Measurements from ENCODE around the gene WASHC1. TPM values are rescaled to one million over a fixed set of nuclear protein-coding genes. Genes with fewer than 3 reads are reported as not detected.
"Not testable (repeated sequence)": the region's sequence is repeated elsewhere in the genome, so short reads cannot be mapped to it uniquely, and the experiment has no call there.

The WASHC1 gene, protein sequence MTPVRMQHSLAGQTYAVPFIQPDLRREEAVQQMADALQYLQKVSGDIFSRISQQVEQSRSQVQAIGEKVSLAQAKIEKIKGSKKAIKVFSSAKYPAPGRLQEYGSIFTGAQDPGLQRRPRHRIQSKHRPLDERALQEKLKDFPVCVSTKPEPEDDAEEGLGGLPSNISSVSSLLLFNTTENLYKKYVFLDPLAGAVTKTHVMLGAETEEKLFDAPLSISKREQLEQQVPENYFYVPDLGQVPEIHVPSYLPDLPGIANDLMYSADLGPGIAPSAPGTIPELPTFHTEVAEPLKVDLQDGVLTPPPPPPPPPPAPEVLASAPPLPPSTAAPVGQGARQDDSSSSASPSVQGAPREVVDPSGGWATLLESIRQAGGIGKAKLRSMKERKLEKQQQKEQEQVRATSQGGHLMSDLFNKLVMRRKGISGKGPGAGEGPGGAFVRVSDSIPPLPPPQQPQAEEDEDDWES
- 4.3 and 8.4 TPM in 2 replicates for total RNA-seq (ENCODE audit: low replicate concordance)

GRCh38 chr9:29356-29755, at the start of gene WASHC1:
Gene WASHC1, minus strand, starts transcription at chr9:29456. Its CDS starts 4,457 bp downstream, at chr9:24999.
- not testable (repeated sequence) for H4K20me1 ChIP-seq (ENCODE audit: low read depth); H3K27me3 Mint-ChIP-seq (ENCODE audit: insufficient read depth, low read depth); H3K4me1 ChIP-seq; H3K36me3 Mint-ChIP-seq; H3K9ac ChIP-seq; H3K27ac ChIP-seq; H3K27me3 ChIP-seq; H3K4me1 Mint-ChIP-seq; H3K9me3 ChIP-seq (ENCODE audit: low read depth); H3K4me3 Mint-ChIP-seq; DNase-seq (ENCODE audit: low spot score); H3K27ac Mint-ChIP-seq; H3F3A ChIP-seq (ENCODE audit: low read depth); H3K36me3 ChIP-seq; H3K79me2 ChIP-seq (ENCODE audit: low read depth); H3K9me3 Mint-ChIP-seq; H2AFZ ChIP-seq (replicated peaks)
- H3K4me2 ChIP-seq: peak within 1 kb of the TSS; percentile 45
- peak within 1 kb of the TSS; percentile 44 for H3K4me3 ChIP-seq

DNA sequence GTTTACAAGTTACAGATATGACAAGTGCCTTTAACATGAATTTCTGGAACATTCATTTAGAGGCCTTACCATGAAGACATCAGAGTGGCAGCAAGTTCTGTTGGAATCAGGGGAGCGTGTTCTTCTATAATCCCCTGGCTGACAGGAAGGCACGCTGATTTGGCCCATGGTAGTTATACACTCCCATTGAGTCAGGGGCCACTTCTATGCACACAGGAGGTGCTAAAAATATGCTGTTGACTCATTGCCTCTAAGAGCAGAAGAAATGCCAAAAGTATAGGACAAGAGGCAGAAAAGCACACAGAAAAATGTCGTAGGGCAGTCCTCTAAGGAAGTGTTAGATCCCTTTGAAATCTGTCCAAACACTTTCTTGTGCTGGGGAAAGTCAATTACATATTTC, 49.1 kb upstream of the WASHC1 start:
- H3K4me1 ChIP-seq; H3K9me3 ChIP-seq (ENCODE audit: low read depth); H3K27me3 Mint-ChIP-seq (ENCODE audit: insufficient read depth, low read depth); DNase-seq (ENCODE audit: low spot score); H3K9ac ChIP-seq; H3K4me1 Mint-ChIP-seq; H3K4me2 ChIP-seq; H2AFZ ChIP-seq (replicated peaks); H3K36me3 ChIP-seq; H3K4me3 ChIP-seq; H4K20me1 ChIP-seq (ENCODE audit: low read depth); H3K36me3 Mint-ChIP-seq; H3K79me2 ChIP-seq (ENCODE audit: low read depth); H3K27ac ChIP-seq; H3F3A ChIP-seq (ENCODE audit: low read depth); H3K27ac Mint-ChIP-seq; H3K9me3 Mint-ChIP-seq; H3K4me3 Mint-ChIP-seq: not testable (repeated sequence)
- H3K27me3 ChIP-seq: peaks cover 67% of the 10 kb centered on the region

- H3K4me2 ChIP-seq; H3F3A ChIP-seq (ENCODE audit: low read depth); H4K20me1 ChIP-seq (ENCODE audit: low read depth); H3K9ac ChIP-seq; H3K4me1 ChIP-seq; H3K4me3 Mint-ChIP-seq; H3K27ac Mint-ChIP-seq; H3K36me3 ChIP-seq; H3K79me2 ChIP-seq (ENCODE audit: low read depth); H2AFZ ChIP-seq (replicated peaks); H3K9me3 ChIP-seq (ENCODE audit: low read depth); DNase-seq (ENCODE audit: low spot score); H3K27ac ChIP-seq; H3K9me3 Mint-ChIP-seq; H3K36me3 Mint-ChIP-seq; H3K4me1 Mint-ChIP-seq; H3K4me3 ChIP-seq: not testable (repeated sequence)
- peaks cover 80% of the 10 kb centered on the region for H3K27me3 ChIP-seq
- peaks cover 11% of the 10 kb centered on the region for H3K27me3 Mint-ChIP-seq (ENCODE audit: insufficient read depth, low read depth)
Observed at GRCh38 chr9:76389-76788, 47.1 kb upstream of the WASHC1 start.

- H3F3A ChIP-seq (ENCODE audit: low read depth); H3K9me3 ChIP-seq (ENCODE audit: low read depth); DNase-seq (ENCODE audit: low spot score); H3K9me3 Mint-ChIP-seq; H3K9ac ChIP-seq; H3K36me3 ChIP-seq; H4K20me1 ChIP-seq (ENCODE audit: low read depth); H3K79me2 ChIP-seq (ENCODE audit: low read depth); H3K4me1 Mint-ChIP-seq; H3K27ac ChIP-seq; H3K4me1 ChIP-seq; H3K27ac Mint-ChIP-seq; H3K36me3 Mint-ChIP-seq: not testable (repeated sequence)
- Mint-ChIP-seq H3K27me3 (ENCODE audit: insufficient read depth, low read depth) (peaks cover 11% of the 10 kb centered on the region), H3K4me3 (peak overlapping the region; percentile 78)
- Histone ChIP-seq H3K27me3 (peaks cover 68% of the 10 kb centered on the region), H3K4me2 (peak overlapping the region; percentile 82), H2AFZ (replicated peaks) (peak overlapping the region; percentile 87), H3K4me3 (peak overlapping the region; percentile 49)
- peak; percentile 44 for TF ChIP-seq EZH2phosphoT487 (IDR thresholded peaks at IDR 0.05)
Observed at GRCh38 chr9:73900-74525, 44.8 kb upstream of the WASHC1 start.

DNA sequence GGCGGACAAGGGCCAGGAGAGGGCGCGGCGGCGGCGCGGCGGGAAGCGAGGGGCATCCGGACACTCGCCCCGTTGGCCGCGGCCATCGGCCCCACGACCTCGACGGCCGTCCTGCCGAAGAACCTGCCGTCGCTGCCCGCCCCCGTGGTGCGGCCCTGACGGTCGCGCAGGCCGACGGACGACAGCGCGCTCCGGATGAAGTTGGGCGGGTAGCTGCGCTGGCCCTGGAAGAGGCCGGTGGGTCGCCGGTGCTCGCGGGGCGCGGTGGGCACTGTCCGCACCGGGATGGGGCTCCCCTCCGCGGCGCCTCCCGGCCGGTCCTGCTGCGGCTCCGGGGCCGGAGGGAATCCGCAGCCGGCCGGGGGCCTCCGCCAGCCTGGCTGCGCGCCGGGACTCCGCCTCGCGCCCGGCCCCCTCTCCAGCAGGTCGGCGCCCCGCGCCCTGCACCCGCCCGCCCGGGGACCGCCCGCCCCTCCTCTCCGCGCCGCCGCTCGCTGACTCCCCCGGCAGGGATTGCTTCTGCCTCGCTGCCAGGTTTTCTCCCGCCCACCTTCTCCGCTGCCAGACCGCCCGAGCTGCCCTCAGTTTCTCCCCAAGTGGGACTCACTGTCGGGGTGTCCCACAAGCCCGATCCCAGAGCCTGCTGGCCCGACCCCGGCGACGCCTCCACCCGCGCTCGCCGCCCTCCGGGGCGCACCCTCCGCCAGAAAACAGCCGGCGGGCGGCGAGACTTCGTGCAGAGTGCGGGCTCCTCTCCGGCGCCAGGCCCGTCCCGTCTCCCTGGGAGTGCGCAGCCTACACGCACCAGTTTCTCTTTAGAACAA, 44.0 kb upstream of the WASHC1 start:
- peak; percentile 44 for DNase-seq (ENCODE audit: low spot score)
- Mint-ChIP-seq H3K4me3 (peak overlapping the region; percentile 78), H3K27me3 (ENCODE audit: insufficient read depth, low read depth) (peaks cover 11% of the 10 kb centered on the region)
- peak; percentile 80 for TF ChIP-seq EZH2 (IDR thresholded peaks at IDR 0.05)
- peak; percentile 17 for TF ChIP-seq EZH2phosphoT487 (IDR thresholded peaks at IDR 0.05)
- not testable (repeated sequence) for H3K36me3 Mint-ChIP-seq; H3K9me3 ChIP-seq (ENCODE audit: low read depth); H3K9me3 Mint-ChIP-seq; H3K27ac ChIP-seq; H3K4me1 ChIP-seq; H3K4me1 Mint-ChIP-seq; H4K20me1 ChIP-seq (ENCODE audit: low read depth); H3K9ac ChIP-seq; H3K27ac Mint-ChIP-seq; H3F3A ChIP-seq (ENCODE audit: low read depth); H3K36me3 ChIP-seq; H3K79me2 ChIP-seq (ENCODE audit: low read depth)
- Histone ChIP-seq H3K4me2 (peak overlapping the region; percentile 82), H3K27me3 (peaks cover 63% of the 10 kb centered on the region), H2AFZ (replicated peaks) (peak overlapping the region; percentile 87), H3K4me3 (peak overlapping the region; percentile 49)

- peak; percentile 55 for DNase-seq (ENCODE audit: low spot score)
- peak overlapping the region; percentile 9 for H3K4me2 ChIP-seq
- H3K4me1 Mint-ChIP-seq: not testable (repeated sequence)
Observed at GRCh38 chr9:63031-63629, 33.9 kb upstream of the WASHC1 start.

DNA sequence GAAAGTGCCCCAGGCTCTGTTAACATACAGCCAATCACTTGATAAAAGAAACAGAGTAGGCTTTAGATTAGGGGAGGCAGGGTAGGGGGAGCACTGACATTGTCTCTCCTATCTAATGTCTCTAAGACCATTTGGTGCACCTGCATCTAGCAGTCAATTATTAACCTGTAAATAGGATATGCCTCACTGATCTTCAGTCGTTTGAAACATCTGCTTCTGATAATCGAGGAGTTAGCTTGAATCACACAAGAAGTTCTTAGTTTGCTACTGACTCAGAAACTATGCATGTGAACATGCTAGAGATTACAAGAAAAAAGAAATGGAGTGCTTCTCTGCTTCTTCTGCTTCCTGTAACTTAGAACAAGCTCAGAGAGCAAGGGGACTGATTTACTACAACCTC, 23.4 kb upstream of the WASHC1 start:
- not testable (repeated sequence) for H3F3A ChIP-seq (ENCODE audit: low read depth); H3K4me1 Mint-ChIP-seq; H3K79me2 ChIP-seq (ENCODE audit: low read depth); H3K9me3 Mint-ChIP-seq; H3K4me3 Mint-ChIP-seq; H3K9me3 ChIP-seq (ENCODE audit: low read depth); H3K27ac Mint-ChIP-seq; H3K27me3 Mint-ChIP-seq (ENCODE audit: insufficient read depth, low read depth); H3K4me2 ChIP-seq; H4K20me1 ChIP-seq (ENCODE audit: low read depth); H3K36me3 Mint-ChIP-seq; H3K4me3 ChIP-seq; H3K36me3 ChIP-seq; H3K4me1 ChIP-seq; DNase-seq (ENCODE audit: low spot score); H3K27me3 ChIP-seq; H3K9ac ChIP-seq; H3K27ac ChIP-seq; H2AFZ ChIP-seq (replicated peaks)

More at GRCh38 chr9:63031-63629, 33.9 kb upstream of the WASHC1 start:
- not testable (repeated sequence) for H3K36me3 ChIP-seq; H3K36me3 Mint-ChIP-seq; H3K9me3 ChIP-seq (ENCODE audit: low read depth); H3K27ac ChIP-seq; H3K27ac Mint-ChIP-seq; H3K4me3 ChIP-seq; H3K4me1 ChIP-seq; H3K4me3 Mint-ChIP-seq; H3K9me3 Mint-ChIP-seq; H4K20me1 ChIP-seq (ENCODE audit: low read depth); H2AFZ ChIP-seq (replicated peaks); H3K27me3 Mint-ChIP-seq (ENCODE audit: insufficient read depth, low read depth); H3F3A ChIP-seq (ENCODE audit: low read depth); H3K9ac ChIP-seq; H3K79me2 ChIP-seq (ENCODE audit: low read depth)
- peaks cover 20% of the 10 kb centered on the region for H3K27me3 ChIP-seq

Data from neural progenitor cell (in vitro differentiated cells).